Measurements from ENCODE around the gene RPS6KC1. TPM values are rescaled to one million over a fixed set of nuclear protein-coding genes. Genes with fewer than 3 reads are reported as not detected.

Gene RPS6KC1
- total and polyA plus RNA-seq, 9 of the 15 experiments (the other 6 are each of a cell fraction or from before 2014, with no cell fraction given): 4.3 to 34.6 (median 20.9) TPM

DNA sequence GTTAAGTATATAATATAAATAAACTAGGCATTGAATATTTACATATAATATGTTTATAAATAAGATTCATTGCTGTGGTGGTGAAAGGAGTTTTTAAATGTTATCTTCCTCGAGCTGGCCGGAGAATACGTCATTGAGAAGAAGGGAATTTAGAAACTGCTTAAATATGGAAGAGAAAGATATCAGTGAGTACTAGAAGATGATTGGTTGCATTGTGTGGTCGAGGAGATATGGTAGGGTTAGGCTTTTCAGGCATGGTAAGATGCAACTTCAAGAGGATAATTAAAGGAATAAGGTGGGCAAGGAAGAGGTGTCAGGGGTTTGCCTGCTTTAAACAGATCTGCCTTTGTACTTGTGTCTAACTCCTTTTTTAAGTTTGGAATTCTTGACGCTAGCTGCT lies 73.5 kb downstream of the RPS6KC1 start (continued):
- TF ChIP-seq, protein P1, sequence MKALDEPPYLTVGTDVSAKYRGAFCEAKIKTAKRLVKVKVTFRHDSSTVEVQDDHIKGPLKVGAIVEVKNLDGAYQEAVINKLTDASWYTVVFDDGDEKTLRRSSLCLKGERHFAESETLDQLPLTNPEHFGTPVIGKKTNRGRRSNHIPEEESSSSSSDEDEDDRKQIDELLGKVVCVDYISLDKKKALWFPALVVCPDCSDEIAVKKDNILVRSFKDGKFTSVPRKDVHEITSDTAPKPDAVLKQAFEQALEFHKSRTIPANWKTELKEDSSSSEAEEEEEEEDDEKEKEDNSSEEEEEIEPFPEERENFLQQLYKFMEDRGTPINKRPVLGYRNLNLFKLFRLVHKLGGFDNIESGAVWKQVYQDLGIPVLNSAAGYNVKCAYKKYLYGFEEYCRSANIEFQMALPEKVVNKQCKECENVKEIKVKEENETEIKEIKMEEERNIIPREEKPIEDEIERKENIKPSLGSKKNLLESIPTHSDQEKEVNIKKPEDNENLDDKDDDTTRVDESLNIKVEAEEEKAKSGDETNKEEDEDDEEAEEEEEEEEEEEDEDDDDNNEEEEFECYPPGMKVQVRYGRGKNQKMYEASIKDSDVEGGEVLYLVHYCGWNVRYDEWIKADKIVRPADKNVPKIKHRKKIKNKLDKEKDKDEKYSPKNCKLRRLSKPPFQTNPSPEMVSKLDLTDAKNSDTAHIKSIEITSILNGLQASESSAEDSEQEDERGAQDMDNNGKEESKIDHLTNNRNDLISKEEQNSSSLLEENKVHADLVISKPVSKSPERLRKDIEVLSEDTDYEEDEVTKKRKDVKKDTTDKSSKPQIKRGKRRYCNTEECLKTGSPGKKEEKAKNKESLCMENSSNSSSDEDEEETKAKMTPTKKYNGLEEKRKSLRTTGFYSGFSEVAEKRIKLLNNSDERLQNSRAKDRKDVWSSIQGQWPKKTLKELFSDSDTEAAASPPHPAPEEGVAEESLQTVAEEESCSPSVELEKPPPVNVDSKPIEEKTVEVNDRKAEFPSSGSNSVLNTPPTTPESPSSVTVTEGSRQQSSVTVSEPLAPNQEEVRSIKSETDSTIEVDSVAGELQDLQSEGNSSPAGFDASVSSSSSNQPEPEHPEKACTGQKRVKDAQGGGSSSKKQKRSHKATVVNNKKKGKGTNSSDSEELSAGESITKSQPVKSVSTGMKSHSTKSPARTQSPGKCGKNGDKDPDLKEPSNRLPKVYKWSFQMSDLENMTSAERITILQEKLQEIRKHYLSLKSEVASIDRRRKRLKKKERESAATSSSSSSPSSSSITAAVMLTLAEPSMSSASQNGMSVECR (CRISPR knock-in tag; IDR thresholded peaks at IDR 0.05): no peak
- TF ChIP-seq ZNF384 (IDR thresholded peaks at IDR 0.05; ENCODE audit: low read depth, low read length) (no peak), PRPF4 (IDR thresholded peaks at IDR 0.05; ENCODE audit: insufficient read depth, low read depth, low read length, poor library complexity, severe bottlenecking) (no peak), CTBP1 (IDR thresholded peaks at IDR 0.05; ENCODE audit: borderline replicate concordance) (no peak), SRSF7 (optimal IDR thresholded peaks at IDR 0.05; ENCODE audit: low read depth, low read length) (no peak), HDAC2 (IDR thresholded peaks at IDR 0.05) (peak; percentile 59; the same call in 1 of the 2 replicates), JUND (IDR thresholded peaks at IDR 0.05; ENCODE audit: borderline replicate concordance, low read depth, low read length) (peak; percentile 82), JUND (tag; IDR thresholded peaks at IDR 0.05; ENCODE audit: borderline replicate concordance, low read depth, low read length) (peak; percentile 71; the same call in 2 of the 3 replicates), LEF1 (IDR thresholded peaks at IDR 0.05) (peak; percentile 82), HNRNPH1 (optimal IDR thresholded peaks at IDR 0.05; ENCODE audit: low read depth, low read length) (no peak), POU5F1 (IDR thresholded peaks at IDR 0.05; ENCODE audit: borderline replicate concordance, low read depth, low read length, partially characterized antibody) (no peak), MAZ (CRISPR knock-in tag; conservative IDR thresholded peaks at IDR 0.05 in 1 of 2, IDR thresholded peaks at IDR 0.05 in 1 of 2) (peak in 1 of 2 experiments; percentile 12; a peak in 1 of 4 replicates), SETDB1 (IDR thresholded peaks at IDR 0.05; ENCODE audit: low read length) (no peak), TAL1 (IDR thresholded peaks at IDR 0.05) (peak; percentile 95), POLR2G (IDR thresholded peaks at IDR 0.05; ENCODE audit: low read depth, low read length) (no peak), ZNF174 (CRISPR knock-in tag; IDR thresholded peaks at IDR 0.05) (no peak), KDM5B (IDR thresholded peaks at IDR 0.05; ENCODE audit: insufficient replicate concordance, low read depth, low read length) (no peak), MCM7 (IDR thresholded peaks at IDR 0.05) (no peak)
- TF ChIP-seq, protein P2, sequence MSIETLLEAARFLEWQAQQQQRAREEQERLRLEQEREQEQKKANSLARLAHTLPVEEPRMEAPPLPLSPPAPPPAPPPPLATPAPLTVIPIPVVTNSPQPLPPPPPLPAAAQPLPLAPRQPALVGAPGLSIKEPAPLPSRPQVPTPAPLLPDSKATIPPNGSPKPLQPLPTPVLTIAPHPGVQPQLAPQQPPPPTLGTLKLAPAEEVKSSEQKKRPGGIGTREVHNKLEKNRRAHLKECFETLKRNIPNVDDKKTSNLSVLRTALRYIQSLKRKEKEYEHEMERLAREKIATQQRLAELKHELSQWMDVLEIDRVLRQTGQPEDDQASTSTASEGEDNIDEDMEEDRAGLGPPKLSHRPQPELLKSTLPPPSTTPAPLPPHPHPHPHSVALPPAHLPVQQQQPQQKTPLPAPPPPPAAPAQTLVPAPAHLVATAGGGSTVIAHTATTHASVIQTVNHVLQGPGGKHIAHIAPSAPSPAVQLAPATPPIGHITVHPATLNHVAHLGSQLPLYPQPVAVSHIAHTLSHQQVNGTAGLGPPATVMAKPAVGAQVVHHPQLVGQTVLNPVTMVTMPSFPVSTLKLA (conservative IDR thresholded peaks at IDR 0.05): no peak
- TF ChIP-seq, protein P3, sequence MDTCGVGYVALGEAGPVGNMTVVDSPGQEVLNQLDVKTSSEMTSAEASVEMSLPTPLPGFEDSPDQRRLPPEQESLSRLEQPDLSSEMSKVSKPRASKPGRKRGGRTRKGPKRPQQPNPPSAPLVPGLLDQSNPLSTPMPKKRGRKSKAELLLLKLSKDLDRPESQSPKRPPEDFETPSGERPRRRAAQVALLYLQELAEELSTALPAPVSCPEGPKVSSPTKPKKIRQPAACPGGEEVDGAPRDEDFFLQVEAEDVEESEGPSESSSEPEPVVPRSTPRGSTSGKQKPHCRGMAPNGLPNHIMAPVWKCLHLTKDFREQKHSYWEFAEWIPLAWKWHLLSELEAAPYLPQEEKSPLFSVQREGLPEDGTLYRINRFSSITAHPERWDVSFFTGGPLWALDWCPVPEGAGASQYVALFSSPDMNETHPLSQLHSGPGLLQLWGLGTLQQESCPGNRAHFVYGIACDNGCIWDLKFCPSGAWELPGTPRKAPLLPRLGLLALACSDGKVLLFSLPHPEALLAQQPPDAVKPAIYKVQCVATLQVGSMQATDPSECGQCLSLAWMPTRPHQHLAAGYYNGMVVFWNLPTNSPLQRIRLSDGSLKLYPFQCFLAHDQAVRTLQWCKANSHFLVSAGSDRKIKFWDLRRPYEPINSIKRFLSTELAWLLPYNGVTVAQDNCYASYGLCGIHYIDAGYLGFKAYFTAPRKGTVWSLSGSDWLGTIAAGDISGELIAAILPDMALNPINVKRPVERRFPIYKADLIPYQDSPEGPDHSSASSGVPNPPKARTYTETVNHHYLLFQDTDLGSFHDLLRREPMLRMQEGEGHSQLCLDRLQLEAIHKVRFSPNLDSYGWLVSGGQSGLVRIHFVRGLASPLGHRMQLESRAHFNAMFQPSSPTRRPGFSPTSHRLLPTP (IDR thresholded peaks at IDR 0.05; ENCODE audit: borderline replicate concordance, extremely low read depth, insufficient read length): no peak

Data from K562 (cell line).